Peyer's patch (tissue), 4 donors: ENCODE measurements around the gene GTPBP6. TPM values are rescaled to one million over a fixed set of nuclear protein-coding genes. Genes with fewer than 3 reads are reported as not detected.

Source experiments
- DNase-seq, 3 donors: peaks; one replicate each; pipeline ENCODE4 v3.0.0-alpha.2; 2017 to 2019
- H3K27ac ChIP-seq, 4 donors: fragments of 200-600 bp; sonication (generic); one replicate each; pipeline ENCODE4 v1.5.1; 2016 to 2019
- H3K27me3 ChIP-seq, 2 donors: fragments of 200-600 bp; sonication (generic); one replicate each; pipeline ENCODE4 v1.5.1; 2019
- H3K36me3 ChIP-seq, 3 donors: fragments of 200-600 bp; sonication (generic); one replicate each; pipeline ENCODE4 v1.5.1; 2016 to 2019
- H3K4me1 ChIP-seq, 4 donors: fragments of 200-600 bp; sonication (generic); one replicate each; pipeline ENCODE4 v1.5.1; 2016 to 2019
- H3K4me3 ChIP-seq, 4 donors: fragments of 200-600 bp; sonication (generic); 1 replicate in 3 of 4; 2 replicates in 1 of 4; pipeline ENCODE4 v1.5.1; 2016 to 2019; ENCODE audit warnings: mild to moderate bottlenecking in 1 of 4
- H3K9me3 ChIP-seq, 4 donors: fragments of 200-600 bp; sonication (generic); one replicate each; pipeline ENCODE4 v1.5.1; 2016 to 2019; ENCODE audit warnings: mild to moderate bottlenecking in 1 of 4
- CTCF ChIP-seq, 6 experiments: fragments of 450-650 bp in 4 of 6; fragments of 200-600 bp in 2 of 6; sonication (generic) in 1 of 6; IDR thresholded peaks; one replicate each; pipeline ENCODE4 v1.5.1; 2017 to 2019; ENCODE audit warnings: antibody characterized with exemption in 6 of 6, mild to moderate bottlenecking in 3 of 6, moderate library complexity in 1 of 6
- POLR2A ChIP-seq, 2 donors: fragments of 450-650 bp; IDR thresholded peaks; one replicate each; pipeline ENCODE4 v1.5.1; 2017; ENCODE audit warnings: antibody characterized with exemption in 2 of 2, mild to moderate bottlenecking in 2 of 2, moderate library complexity in 2 of 2
- total RNA-seq, 4 donors: library from RNA; depleted of rRNA; stranded (reverse); fragments of >200 nt; gene quantifications; one replicate each; pipeline ENCODE4 v1.1.0, GENCODE V29; 2016

The GTPBP6 gene
- total RNA-seq, 4 donors from 2014 or later = 17.9 to 38.5 (median 30.8) TPM

GRCh38 chrX:357693-358471, 39.3 kb upstream of the GTPBP6 start:
- H3K36me3 ChIP-seq = peaks cover 0 to 23% (median 0%) of the 10 kb centered on the region in 3 donors
- DNase-seq = no peak
- H3K9me3 ChIP-seq = peaks cover 0 to 13% (median 3%) of the 10 kb centered on the region in 4 donors
- H3K27me3 ChIP-seq = no peaks in the 10 kb centered on the region
- no peaks in the 10 kb centered on the region for H3K4me1 ChIP-seq
- TF ChIP-seq POLR2A (IDR thresholded peaks at IDR 0.05) (no peak), CTCF (IDR thresholded peaks at IDR 0.05) (no peak)
- H3K4me3 ChIP-seq = no peak overlapping the region
- no peak overlapping the region for H3K27ac ChIP-seq

- H3K36me3 ChIP-seq = peaks cover 0 to 23% (median 0%) of the 10 kb centered on the region in 3 donors
- DNase-seq = no peak
- H3K4me1 ChIP-seq = no peaks in the 10 kb centered on the region
- TF ChIP-seq POLR2A (IDR thresholded peaks at IDR 0.05) (no peak), CTCF (IDR thresholded peaks at IDR 0.05) (no peak)
- no peak overlapping the region for H3K27ac ChIP-seq
- H3K9me3 ChIP-seq = peaks cover 0 to 13% (median 3%) of the 10 kb centered on the region in 4 donors
- no peak overlapping the region for H3K4me3 ChIP-seq
- no peaks in the 10 kb centered on the region for H3K27me3 ChIP-seq
Observed at GRCh38 chrX:357035-357692, 38.6 kb upstream of the GTPBP6 start.

- H3K27me3 ChIP-seq = no peaks in the 10 kb centered on the region
- H3K36me3 ChIP-seq = peaks cover 0 to 22% (median 0%) of the 10 kb centered on the region in 3 donors
- no peak for TF ChIP-seq CTCF (IDR thresholded peaks at IDR 0.05)
- no peak for TF ChIP-seq POLR2A (IDR thresholded peaks at IDR 0.05)
- H3K4me1 ChIP-seq = no peaks in the 10 kb centered on the region
- no peak for DNase-seq
- H3K9me3 ChIP-seq = peaks cover 0 to 13% (median 3%) of the 10 kb centered on the region in 4 donors
- no peak overlapping the region for H3K4me3 ChIP-seq
- H3K27ac ChIP-seq = no peak overlapping the region
Observed at GRCh38 chrX:356385-357034, 37.9 kb upstream of the GTPBP6 start.

- Histone ChIP-seq H3K9me3 (peaks cover 0 to 8% (median 0%) of the 10 kb centered on the region in 4 donors), H3K27me3 (no peaks in the 10 kb centered on the region), H3K27ac (no peak overlapping the region), H3K36me3 (peaks cover 0 to 12% (median 0%) of the 10 kb centered on the region in 3 donors), H3K4me3 (no peak overlapping the region), H3K4me1 (no peaks in the 10 kb centered on the region)
- no peak for DNase-seq
- no peak for TF ChIP-seq CTCF (IDR thresholded peaks at IDR 0.05)
- TF ChIP-seq POLR2A (IDR thresholded peaks at IDR 0.05) = no peak
Observed at GRCh38 chrX:355329-356050, 36.9 kb upstream of the GTPBP6 start.
